GM19240 (cell line): ENCODE data around the gene POLA2.

Experiments used
- DNase-seq: peaks from one replicate; pipeline ENCODE4 v3.0.0; 2011; ENCODE audit warnings: low spot score; ENCODE audit not compliant: insufficient read length

POLA2 gene

GRCh38 chr11:65279741-65280440 lies 18.1 kb downstream of the POLA2 start:
- DNase-seq = no peak

DNA sequence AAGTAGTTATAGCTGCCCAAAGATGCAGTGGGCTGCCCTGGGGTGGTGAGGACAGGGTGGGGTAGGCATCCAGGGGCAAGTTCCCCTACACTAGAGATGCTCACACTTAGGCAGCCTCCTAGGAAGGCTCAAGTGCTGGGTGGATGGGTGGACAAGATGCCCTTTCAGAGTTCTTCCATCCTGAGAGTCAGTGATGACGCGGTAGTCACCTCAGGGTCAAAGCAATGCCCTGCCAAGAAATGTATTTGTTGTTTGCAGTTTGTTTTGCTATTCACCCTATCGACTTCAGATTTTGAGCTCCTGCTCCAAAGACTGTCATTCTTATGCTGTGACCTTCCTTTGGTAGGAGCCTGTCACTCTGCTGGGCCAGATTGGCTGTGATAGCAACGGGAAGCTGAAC lies 18.9 kb downstream of the POLA2 start:
- no peak for DNase-seq

DNA sequence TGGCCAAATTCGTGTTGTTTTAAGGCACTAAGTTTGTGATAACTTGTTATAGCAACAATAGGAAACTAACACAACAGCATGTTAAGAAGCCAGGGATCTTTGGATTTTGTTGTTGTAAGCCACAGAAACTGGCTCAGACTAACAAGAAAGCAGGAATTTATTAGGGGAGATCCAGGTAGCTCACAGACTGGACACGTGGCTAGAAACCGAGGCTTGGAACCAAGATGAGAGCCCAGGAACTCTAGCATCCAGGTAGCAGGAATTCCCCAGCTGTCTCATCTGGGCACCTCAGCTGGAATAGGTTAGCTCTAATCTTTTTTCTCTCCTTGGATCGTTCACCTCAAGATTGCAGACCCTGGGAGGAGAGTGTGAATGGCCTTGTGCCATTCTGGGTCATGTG lies 24.9 kb downstream of the POLA2 start:
- DNase-seq = no peak

DNA sequence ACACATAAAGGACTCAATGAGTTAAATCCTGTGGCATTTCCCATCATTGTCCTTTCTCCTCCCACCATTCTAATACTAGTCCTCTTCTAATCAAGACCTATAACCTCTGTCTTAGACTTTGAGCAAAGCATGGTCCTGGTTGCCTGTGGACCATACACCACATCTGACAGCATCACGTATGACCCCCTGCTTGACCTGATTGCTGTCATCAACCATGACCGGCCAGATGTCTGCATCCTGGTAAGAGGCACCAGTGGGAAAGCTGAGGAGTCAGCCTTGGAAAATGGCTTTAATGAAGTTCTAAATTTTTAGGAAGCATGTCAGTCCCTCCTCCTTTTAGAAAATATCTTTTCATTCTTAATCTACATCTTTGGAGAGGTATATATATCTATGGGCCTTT lies 25.8 kb downstream of the POLA2 start:
- DNase-seq = no peak

- DNase-seq = no peak
These were observed 27.2 kb downstream of the POLA2 start for GRCh38 chr11:65288706-65289536.

DNA sequence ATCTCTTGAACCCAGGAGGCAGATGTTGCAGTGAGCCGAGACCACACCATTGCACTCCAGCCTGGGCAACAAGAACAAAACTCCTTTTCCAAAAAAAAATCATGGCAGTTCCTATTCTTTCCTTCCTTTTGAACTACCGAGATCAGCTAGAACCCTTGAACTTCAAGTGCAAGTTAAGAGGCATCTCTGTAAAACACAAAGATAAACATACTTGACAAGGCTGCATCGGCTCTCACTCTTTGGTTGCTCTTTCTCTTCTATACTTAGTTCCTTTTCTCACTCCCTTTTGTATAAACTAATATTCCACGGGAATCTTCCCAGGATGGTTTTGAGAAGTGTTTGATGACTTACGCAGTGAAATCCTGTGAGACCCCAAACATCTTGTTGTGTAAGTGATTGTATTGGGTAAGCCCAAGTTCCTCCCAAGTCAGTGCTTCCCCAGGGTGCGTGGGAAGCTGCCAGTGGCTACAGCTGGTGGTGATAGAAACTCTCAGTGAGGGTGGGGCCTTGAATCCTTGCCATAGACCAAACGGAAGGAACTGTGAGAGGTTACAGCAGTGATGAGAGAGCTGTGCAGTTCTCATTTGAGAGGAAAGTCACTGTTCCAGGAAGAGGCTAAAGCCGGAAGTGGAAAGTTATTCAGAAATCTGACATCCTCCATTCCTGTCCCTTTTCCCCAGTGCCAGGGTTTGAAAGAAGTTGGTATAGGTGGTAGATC lies 28.8 kb downstream of the POLA2 start:
- DNase-seq = no peak

GRCh38 chr11:65291613-65292012 lies 29.9 kb downstream of the POLA2 start:
- DNase-seq = no peak

DNA sequence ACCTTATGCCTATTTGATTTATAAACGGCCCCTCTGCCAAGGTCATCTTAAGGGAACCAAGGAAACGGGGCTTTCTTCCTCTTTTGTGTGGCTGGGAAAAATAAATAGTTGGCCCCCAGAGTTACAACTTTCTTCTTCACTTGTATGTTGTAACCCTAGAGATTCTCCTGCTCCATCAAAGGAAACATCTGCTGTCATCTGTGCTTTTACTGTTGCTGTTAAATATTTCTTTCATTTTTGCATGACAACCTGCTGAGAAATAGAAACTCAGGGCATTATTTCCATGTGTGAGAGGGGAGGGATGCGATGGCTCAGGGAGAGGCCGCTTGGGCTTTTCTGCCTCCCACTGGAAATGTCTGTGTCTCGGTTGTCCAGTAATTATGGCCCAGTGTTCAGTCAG lies 31.1 kb downstream of the POLA2 start:
- no peak for DNase-seq

- DNase-seq = no peak
These were observed 32.2 kb downstream of the POLA2 start for GRCh38 chr11:65293909-65294381.

DNA sequence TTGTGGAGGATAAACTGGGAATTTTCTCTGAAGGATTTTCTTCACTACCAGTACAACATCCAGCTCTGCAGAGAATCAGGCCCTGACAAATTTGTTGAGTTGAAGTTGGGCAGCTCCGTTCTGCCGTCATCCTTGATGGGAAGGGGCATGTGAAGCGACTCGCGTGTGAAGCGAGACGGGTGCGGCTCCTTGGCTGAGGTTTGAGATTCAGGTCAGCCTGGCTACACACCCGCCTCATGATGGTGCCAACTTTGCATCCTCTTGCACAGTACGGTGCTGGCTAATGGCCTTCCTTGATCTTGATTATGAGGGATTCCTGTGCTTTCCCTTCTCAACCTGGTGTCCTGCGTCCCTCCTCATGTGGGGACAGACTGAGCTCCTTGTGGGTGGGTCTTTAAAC lies 33.2 kb downstream of the POLA2 start:
- no peak for DNase-seq

- no peak for DNase-seq
These were observed 34.0 kb downstream of the POLA2 start for GRCh38 chr11:65295571-65296341.

DNA sequence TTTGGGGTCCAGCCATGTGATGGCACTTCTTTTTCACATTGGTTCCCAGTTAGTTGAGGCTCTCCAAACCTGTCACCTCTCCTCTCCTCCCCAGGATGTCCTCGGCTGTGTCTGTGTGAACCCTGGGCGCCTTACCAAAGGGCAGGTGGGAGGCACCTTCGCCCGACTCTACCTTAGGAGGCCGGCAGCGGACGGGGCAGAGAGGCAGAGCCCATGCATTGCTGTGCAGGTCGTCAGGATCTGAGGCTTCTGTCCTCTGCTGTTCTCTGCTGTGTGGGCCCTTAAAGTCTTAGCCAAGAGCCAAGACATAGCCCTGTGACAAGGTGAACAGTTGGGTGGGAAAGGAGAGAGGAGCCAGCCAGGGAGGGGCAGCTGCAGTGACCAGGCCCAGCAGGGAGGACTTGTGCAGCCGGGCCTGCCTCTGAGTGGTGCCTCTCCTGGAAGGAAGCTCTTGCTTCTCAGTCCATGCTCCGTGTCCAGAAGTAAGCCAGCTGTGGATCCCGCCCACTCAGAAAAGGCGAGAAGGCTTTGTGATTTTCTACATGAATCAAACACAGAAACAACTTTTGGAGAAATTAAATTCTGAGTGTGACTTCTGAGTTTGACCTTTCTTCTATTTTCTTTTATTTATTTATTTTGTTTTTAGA lies 35.4 kb downstream of the POLA2 start:
- DNase-seq = no peak

GRCh38 chr11:65298131-65298535 lies 36.4 kb downstream of the POLA2 start:
- no peak for DNase-seq

GRCh38 chr11:65298655-65299179 lies 37.0 kb downstream of the POLA2 start:
- no peak for DNase-seq

DNA sequence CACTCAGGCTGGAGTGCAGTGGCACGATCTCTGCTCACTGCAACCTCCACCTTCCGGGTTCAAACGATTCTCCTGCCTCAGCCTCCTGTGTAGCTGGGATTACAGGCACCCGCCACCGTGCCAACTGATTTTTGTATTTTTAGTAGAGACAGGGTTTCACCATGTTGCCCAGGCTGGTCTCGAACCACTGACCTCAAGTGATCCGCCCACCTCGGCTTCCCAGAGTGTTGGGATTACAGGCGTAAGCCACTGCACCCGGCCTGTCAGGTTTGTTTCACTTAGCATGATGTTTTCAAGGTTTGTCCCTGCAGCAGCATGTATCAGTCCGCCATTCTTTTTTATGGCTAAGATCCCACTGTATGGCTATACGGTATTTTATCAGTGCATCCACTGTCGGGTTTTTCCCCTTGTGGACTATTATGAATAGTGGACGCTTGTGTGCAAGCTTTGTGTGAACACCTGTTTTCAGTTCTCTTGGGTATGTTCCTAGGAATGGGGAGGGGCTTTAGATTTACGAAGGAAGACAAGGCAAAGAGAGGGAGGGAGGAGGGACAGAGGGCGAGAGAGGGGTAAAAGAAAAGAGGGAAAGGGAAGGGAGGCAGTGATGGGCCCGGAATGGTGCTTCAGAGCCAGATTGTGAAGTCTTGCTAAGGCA lies 39.0 kb downstream of the POLA2 start:
- DNase-seq = no peak

DNA sequence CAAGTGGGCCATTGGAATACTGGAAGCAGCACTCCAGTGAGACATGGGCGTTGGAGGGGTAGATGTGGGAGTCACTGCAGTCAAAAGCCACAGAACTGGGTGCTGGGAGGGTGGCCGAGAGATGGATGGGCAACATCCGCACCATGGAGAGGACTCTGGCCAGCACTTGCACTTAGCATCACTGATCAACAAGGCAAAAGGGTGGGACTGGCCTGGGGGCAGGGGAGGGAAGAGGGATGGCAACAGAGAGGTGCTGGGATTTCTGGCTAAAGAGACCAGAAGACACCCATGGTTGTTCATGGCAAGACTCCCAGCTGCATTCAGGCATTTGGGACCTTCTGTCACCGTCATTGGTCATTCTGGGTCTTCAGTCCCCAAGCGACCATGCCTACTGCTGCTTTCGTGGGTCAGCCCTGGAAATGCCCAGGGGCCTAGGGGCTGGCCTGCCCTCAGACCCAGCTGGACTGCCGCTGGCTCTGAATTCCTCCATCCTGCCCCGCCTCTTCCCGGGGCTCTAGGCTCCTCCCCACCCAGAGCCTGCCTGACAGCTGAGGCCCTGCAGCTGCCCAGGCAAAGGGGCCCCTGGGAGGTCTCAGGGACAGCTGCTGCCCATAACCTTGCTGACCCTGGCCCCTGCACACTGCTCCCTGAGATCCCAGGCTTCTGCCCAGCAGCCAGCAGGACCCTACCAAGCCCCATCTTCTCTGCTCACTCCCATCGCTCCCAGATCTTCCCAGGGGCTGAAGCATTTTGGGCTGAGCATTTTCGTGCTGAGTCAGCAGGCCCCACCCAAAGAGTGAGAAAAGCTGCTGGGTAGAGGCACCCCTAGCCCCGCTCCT lies 39.9 kb downstream of the POLA2 start:
- DNase-seq = no peak

DNA sequence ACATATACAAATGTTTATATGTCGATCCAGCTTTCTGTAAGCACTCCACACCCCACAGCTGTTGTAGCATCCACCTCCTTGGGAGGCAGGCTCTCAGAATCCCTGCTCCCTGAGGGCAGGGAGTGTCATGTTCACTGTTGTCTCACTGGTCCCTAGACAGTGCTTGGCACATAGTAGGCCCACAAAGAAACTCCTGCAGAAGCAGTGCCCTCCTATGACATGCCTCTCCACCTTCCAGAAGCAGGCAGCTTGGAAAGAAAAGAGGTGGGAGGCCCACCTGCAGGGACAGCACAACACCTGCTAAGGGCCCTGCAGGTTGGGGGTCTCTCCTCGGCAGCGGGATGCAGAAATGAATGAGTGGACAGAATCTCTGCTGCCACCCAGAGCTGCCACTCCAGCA lies 41.8 kb downstream of the POLA2 start:
- no peak for DNase-seq

GRCh38 chr11:65304110-65304509 lies 42.3 kb downstream of the POLA2 start:
- no peak for DNase-seq

GRCh38 chr11:65304613-65305012 lies 42.9 kb downstream of the POLA2 start:
- no peak for DNase-seq
